HepG2 (cell line): Measurements from ENCODE around the gene SLC16A7. TPM values are rescaled to one million over a fixed set of nuclear protein-coding genes. Genes with fewer than 3 reads are reported as not detected.

Experiments used
- ATAC-seq: fragments of 200-7000 bp; cut with Tn5 transposase; 3 replicates; pipeline ENCODE4 v1.9.1; 2020; ENCODE audit warnings: mild to moderate bottlenecking, moderate library complexity
- BruUV-seq: library from RNA; stranded (reverse); fragments of 400-500 nt; replicated peaks from 2 replicates; lab custom pipeline; 2021; lab: Mats Ljungman, UMichigan
- CTCF ChIA-PET: fragments of 300-600 bp; formaldehyde crosslinking; extraction: SDS; loops from one replicate; lab custom pipeline; 2021; ENCODE audit warnings: low total read pairs, inconsistent platforms, low intra/inter-chr PET ratio; lab: Yijun Ruan, JAX
- POLR2A ChIA-PET: fragments of 350-600 bp; sonication (Branson Sonifier 250); formaldehyde crosslinking; loops from one replicate; lab custom pipeline; 2020; ENCODE audit warnings: antibody characterized with exemption, inconsistent platforms; lab: Yijun Ruan, JAX
- DNase-seq: peaks from one replicate; pipeline ENCODE4 v3.0.0-alpha.2; 2015; ENCODE audit warnings: low spot score
- FAIRE-seq: peaks from 3 replicates; lab custom pipeline; 2011; peaks lifted over from hg19 to GRCh38; lab: Jason Lieb, UNC
- H2AFZ ChIP-seq: one replicate; pipeline ENCODE4 v1.6.1; 2011; ENCODE audit warnings: low read length, inconsistent platforms
- H3K27ac ChIP-seq: fragments of 300-600 bp; 3 replicates; pipeline ENCODE4 v1.8.0; 2011; ENCODE audit warnings: mixed run types, mild to moderate bottlenecking, mixed read lengths, low read length, inconsistent platforms; ENCODE audit not compliant: insufficient read depth; ENCODE audit errors: extremely low read length
- H3K27me3 ChIP-seq, 2 experiments: fragments of 200-600 bp in 1 of 2; 2 replicates in 1 of 2; 3 replicates in 1 of 2; pipeline versions ENCODE4 v1.6.0 to v1.8.0; 2011; ENCODE audit warnings: low read length in 2 of 2, mild to moderate bottlenecking in 2 of 2, moderate library complexity in 2 of 2, inconsistent platforms in 1 of 2; ENCODE audit not compliant: insufficient read depth in 2 of 2, control insufficient read depth in 1 of 2
- H3K36me3 ChIP-seq, 2 experiments: fragments of 200-600 bp in 1 of 2; replicated peaks in 1 of 2; 2 replicates in 1 of 2; 3 replicates in 1 of 2; pipeline versions ENCODE4 v1.5.1 to v1.8.0; 2011; ENCODE audit warnings: low read length in 2 of 2, inconsistent platforms in 1 of 2; ENCODE audit not compliant: insufficient read depth in 2 of 2, control insufficient read depth in 1 of 2
- H3K4me1 ChIP-seq: 2 replicates; pipeline ENCODE4 v1.5.1; 2012; ENCODE audit warnings: low read length, inconsistent platforms; ENCODE audit not compliant: insufficient read depth
- H3K4me2 ChIP-seq: 2 replicates; pipeline ENCODE4 v1.6.0; 2011; ENCODE audit warnings: low read depth, low read length, inconsistent platforms
- H3K4me3 ChIP-seq, 3 experiments: fragments of 200-600 bp in 1 of 3; sonication (generic), shearing (Covaris generic) in 1 of 3; replicated peaks in 1 of 3; 2 replicates each; pipeline ENCODE4 v1.5.1; 2011 to 2016; ENCODE audit warnings: low read length in 3 of 3, inconsistent platforms in 2 of 3, low read depth in 2 of 3, mild to moderate bottlenecking in 2 of 3, control low read depth in 1 of 3, mixed read lengths in 1 of 3; ENCODE audit not compliant: insufficient read depth in 1 of 3
- H3K79me2 ChIP-seq: one replicate; pipeline ENCODE4 v1.6.1; 2011; ENCODE audit warnings: low read length, inconsistent platforms; ENCODE audit not compliant: insufficient read depth
- H3K9ac ChIP-seq: 2 replicates; pipeline ENCODE4 v1.6.0; 2011; ENCODE audit warnings: mild to moderate bottlenecking, low read depth, low read length, inconsistent platforms; ENCODE audit not compliant: insufficient read depth
- H3K9me3 ChIP-seq: 2 replicates; pipeline ENCODE4 v1.5.1; 2012; ENCODE audit warnings: mild to moderate bottlenecking, low read length
- H4K20me1 ChIP-seq: 2 replicates; pipeline ENCODE4 v1.6.0; 2011; ENCODE audit warnings: inconsistent platforms, mild to moderate bottlenecking, low read length, moderate library complexity; ENCODE audit not compliant: insufficient read depth
- ERF ChIP-seq: IDR thresholded peaks from 2 replicates; pipeline ENCODE4 v1.6.1; 2018; ENCODE audit warnings: missing biosample characterization, missing genetic modification reagents
- MAFF ChIP-seq: IDR thresholded peaks from 2 replicates; pipeline ENCODE4 v1.6.1; 2011; ENCODE audit warnings: low read depth, low read length, improper control_type of control experiment
- MAFK ChIP-seq, 2 experiments: IDR thresholded peaks in 1 of 2; conservative IDR thresholded peaks in 1 of 2; 2 replicates each; pipeline ENCODE4 v1.6.1; 2011; ENCODE audit warnings: improper control_type of control experiment in 2 of 2, low read length in 2 of 2
- SIN3B ChIP-seq: fragments of 150-350 bp; IDR thresholded peaks from 2 replicates; pipeline ENCODE4 v1.6.1; 2014; ENCODE audit warnings: low read length
- TCF12 ChIP-seq, 2 experiments: fragments of 450-650 bp in 1 of 2; sonication (generic) in 1 of 2; formaldehyde crosslinking in 1 of 2; IDR thresholded peaks; 2 replicates each; pipeline versions ENCODE4 v1.6.1 to v1.8.0; 2017 to 2022; ENCODE audit warnings: antibody characterized with exemption in 1 of 2, mild to moderate bottlenecking in 1 of 2, missing genetic modification reagents in 1 of 2, moderate library complexity in 1 of 2
- ZFP36L2 ChIP-seq: sonication (generic); formaldehyde crosslinking; IDR thresholded peaks from 2 replicates; pipeline ENCODE4 v1.4.0; 2020; ENCODE audit warnings: missing genetic modification reagents
- ZNF10 ChIP-seq: sonication (generic); formaldehyde crosslinking; IDR thresholded peaks from 2 replicates; pipeline ENCODE4 v1.4.0; 2020; ENCODE audit warnings: mild to moderate bottlenecking, low read depth, missing genetic modification reagents, borderline replicate concordance
- ZNF234 ChIP-seq: sonication (generic); formaldehyde crosslinking; conservative IDR thresholded peaks from 2 replicates; pipeline ENCODE4 v1.5.1; 2020; ENCODE audit warnings: mild to moderate bottlenecking, missing genetic modification reagents
- ZNF24 ChIP-seq: fragments of 450-650 bp; IDR thresholded peaks from 2 replicates; pipeline ENCODE4 v1.6.1; 2017; ENCODE audit warnings: antibody characterized with exemption, mild to moderate bottlenecking
- ZNF264 ChIP-seq: sonication (generic); formaldehyde crosslinking; IDR thresholded peaks from 2 replicates; pipeline ENCODE4 v1.4.0; 2020; ENCODE audit warnings: missing genetic modification reagents
- ZNF331 ChIP-seq: sonication (generic); formaldehyde crosslinking; IDR thresholded peaks from 2 replicates; pipeline ENCODE4 v1.4.0; 2020; ENCODE audit warnings: missing genetic modification reagents
- ZSCAN31 ChIP-seq: sonication (generic); formaldehyde crosslinking; IDR thresholded peaks from 2 replicates; pipeline ENCODE4 v1.5.0; 2020; ENCODE audit warnings: low read depth, mild to moderate bottlenecking, missing genetic modification reagents
- WGBS: methylation state at CpG from one replicate; pipeline ENCODE4 v1.1.6; 2017; ENCODE audit warnings: low lambda C conversion rate; 5-methylcytosine and 5-hydroxymethylcytosine counted together
- in situ Hi-C: cut with HindIII; loops from 2 replicates; pipeline ENCODE4 v1.10.0; 2017; ENCODE audit warnings: low pct_unique_long_range_greater_than_20kb; ENCODE audit not compliant: extremely low pct_ligation_motif_present
- intact Hi-C: fragments of 100-400 bp; cut with micrococcal nuclease; formaldehyde crosslinking; loops from one replicate; pipeline ENCODE4 v1.10.0; 2022; ENCODE audit not compliant: unreplicated experiment
- polyA plus RNA-seq, 8 experiments: library from polyadenylated mRNA; depleted of rRNA in 3 of 8; stranded (reverse) in 7 of 8; unstranded in 1 of 8; fragments of >200 nt; fragmentation: Illumina TruSeq in 4 of 8; extraction: Trizol in 4 of 8; gene quantifications; 2 replicates each; pipeline versions ENCODE4 v1.2.1 to v1.2.3, GENCODE V29; 2011 to 2016; ENCODE audit warnings: low read depth in 4 of 8, missing spikeins in 1 of 8, mixed read lengths in 1 of 8; ENCODE audit not compliant: insufficient read depth in 1 of 8
- total RNA-seq, 5 experiments: library from RNA; depleted of rRNA; stranded (reverse); fragments of >200 nt; fragmentation: Illumina TruSeq; extraction: Trizol; gene quantifications; 2 replicates each; pipeline ENCODE4 v1.2.3, GENCODE V29; 2016; ENCODE audit warnings: low read depth in 1 of 5
- TF ChIP-seq, protein P1 (sequence below): sonication (generic); formaldehyde crosslinking; IDR thresholded peaks from 2 replicates; pipeline ENCODE4 v1.9.0; 2021; ENCODE audit warnings: mild to moderate bottlenecking, missing genetic modification reagents
- TF ChIP-seq, protein P2 (sequence below): IDR thresholded peaks from 2 replicates; pipeline ENCODE4 v1.6.1; 2016; ENCODE audit warnings: mild to moderate bottlenecking
- TF ChIP-seq, protein P3 (sequence below): sonication (generic); formaldehyde crosslinking; IDR thresholded peaks from 2 replicates; pipeline ENCODE4 v1.5.0; 2020; ENCODE audit warnings: mild to moderate bottlenecking, missing genetic modification reagents, moderate library complexity

The SLC16A7 gene
- total and polyA plus RNA-seq, 2 of the 13 experiments (the other 11 are each of a cell fraction or from before 2014, with no cell fraction given): 1.3 to 1.6 TPM

DNA sequence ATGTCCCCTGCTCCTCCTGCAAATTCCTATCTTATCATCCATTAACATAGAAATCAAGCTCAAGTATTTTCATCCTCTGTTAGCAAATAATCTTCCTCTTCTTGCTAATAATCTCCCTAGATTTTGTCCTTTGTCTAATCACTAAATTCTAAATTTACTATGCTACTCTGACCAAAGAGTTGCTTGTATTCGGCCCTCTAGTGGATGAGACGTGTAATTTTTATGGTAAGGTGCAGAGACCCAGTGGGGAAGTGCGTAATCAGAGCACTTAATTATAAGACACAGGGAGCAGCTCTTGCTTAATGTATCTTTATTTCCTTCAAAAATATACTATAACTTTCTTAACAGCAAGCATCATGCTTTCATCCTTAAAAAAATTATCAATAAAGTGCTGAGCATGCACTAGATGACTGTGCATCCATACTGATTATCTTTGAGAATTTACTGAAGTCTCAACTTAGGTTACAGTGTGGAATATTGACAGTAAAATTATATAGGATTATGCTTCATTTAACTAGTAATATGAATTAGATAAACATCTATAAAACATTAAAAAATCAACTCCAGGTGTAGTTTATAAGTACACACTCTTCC is 212.6 kb downstream of the SLC16A7 start:
- Histone ChIP-seq H3K9ac (no peak overlapping the region), H3K9me3 (no peaks in the 10 kb centered on the region), H3K27ac (no peak overlapping the region), H3K79me2 (no peaks in the 10 kb centered on the region), H4K20me1 (no peaks in the 10 kb centered on the region), H3K4me3 (no peak overlapping the region), H3K36me3 (no peaks in the 10 kb centered on the region), H2AFZ (no peak overlapping the region), H3K4me2 (no peak overlapping the region), H3K4me1 (no peaks in the 10 kb centered on the region), H3K27me3 (no peaks in the 10 kb centered on the region)
- intact Hi-C loops (loop anchor here (1.0 to 10.0 kb wide), 2 partner anchors 214 to 405 kb away; partner anchors contain the start of gene SLC16A7), in situ Hi-C loops (loop anchor here (25.0 kb wide), 1 partner anchor 396 kb away; no protein-coding TSS in a partner anchor)
- POLR2A ChIA-PET: no interaction called here
- BruUV-seq: no TSS peak
- ATAC-seq: peak; percentile 81
- CTCF ChIA-PET: interaction anchor here (1.5 kb wide), 1 partner anchor 405 kb away, joined by 3 read pairs; no protein-coding TSS in a partner anchor
- 22% methylated on average over 3 of the region's 3 CpGs for whole genome bisulfite sequencing
- FAIRE-seq: no peak
- peak; percentile 11 for DNase-seq
- TF ChIP-seq SIN3B: no peak
- TF ChIP-seq ZNF24: no peak
- no peak for TF ChIP-seq ZFP36L2
- TF ChIP-seq TCF12 (IDR thresholded peaks at IDR 0.05): no peak
- no peak for TF ChIP-seq TCF12 (CRISPR knock-in tag; IDR thresholded peaks at IDR 0.05)
- TF ChIP-seq ZSCAN31 (CRISPR knock-in tag): no peak
- TF ChIP-seq, protein P1, sequence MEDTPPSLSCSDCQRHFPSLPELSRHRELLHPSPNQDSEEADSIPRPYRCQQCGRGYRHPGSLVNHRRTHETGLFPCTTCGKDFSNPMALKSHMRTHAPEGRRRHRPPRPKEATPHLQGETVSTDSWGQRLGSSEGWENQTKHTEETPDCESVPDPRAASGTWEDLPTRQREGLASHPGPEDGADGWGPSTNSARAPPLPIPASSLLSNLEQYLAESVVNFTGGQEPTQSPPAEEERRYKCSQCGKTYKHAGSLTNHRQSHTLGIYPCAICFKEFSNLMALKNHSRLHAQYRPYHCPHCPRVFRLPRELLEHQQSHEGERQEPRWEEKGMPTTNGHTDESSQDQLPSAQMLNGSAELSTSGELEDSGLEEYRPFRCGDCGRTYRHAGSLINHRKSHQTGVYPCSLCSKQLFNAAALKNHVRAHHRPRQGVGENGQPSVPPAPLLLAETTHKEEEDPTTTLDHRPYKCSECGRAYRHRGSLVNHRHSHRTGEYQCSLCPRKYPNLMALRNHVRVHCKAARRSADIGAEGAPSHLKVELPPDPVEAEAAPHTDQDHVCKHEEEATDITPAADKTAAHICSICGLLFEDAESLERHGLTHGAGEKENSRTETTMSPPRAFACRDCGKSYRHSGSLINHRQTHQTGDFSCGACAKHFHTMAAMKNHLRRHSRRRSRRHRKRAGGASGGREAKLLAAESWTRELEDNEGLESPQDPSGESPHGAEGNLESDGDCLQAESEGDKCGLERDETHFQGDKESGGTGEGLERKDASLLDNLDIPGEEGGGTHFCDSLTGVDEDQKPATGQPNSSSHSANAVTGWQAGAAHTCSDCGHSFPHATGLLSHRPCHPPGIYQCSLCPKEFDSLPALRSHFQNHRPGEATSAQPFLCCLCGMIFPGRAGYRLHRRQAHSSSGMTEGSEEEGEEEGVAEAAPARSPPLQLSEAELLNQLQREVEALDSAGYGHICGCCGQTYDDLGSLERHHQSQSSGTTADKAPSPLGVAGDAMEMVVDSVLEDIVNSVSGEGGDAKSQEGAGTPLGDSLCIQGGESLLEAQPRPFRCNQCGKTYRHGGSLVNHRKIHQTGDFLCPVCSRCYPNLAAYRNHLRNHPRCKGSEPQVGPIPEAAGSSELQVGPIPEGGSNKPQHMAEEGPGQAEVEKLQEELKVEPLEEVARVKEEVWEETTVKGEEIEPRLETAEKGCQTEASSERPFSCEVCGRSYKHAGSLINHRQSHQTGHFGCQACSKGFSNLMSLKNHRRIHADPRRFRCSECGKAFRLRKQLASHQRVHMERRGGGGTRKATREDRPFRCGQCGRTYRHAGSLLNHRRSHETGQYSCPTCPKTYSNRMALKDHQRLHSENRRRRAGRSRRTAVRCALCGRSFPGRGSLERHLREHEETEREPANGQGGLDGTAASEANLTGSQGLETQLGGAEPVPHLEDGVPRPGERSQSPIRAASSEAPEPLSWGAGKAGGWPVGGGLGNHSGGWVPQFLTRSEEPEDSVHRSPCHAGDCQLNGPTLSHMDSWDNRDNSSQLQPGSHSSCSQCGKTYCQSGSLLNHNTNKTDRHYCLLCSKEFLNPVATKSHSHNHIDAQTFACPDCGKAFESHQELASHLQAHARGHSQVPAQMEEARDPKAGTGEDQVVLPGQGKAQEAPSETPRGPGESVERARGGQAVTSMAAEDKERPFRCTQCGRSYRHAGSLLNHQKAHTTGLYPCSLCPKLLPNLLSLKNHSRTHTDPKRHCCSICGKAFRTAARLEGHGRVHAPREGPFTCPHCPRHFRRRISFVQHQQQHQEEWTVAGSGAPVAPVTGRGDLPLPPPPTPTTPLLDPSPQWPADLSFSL (CRISPR knock-in tag): no peak
- TF ChIP-seq MAFK (conservative IDR thresholded peaks at IDR 0.05 in 1 of 2, IDR thresholded peaks at IDR 0.05 in 1 of 2; ENCODE audit: low read length in 2 of 2): peak; percentile 44 to 47; a peak in 2 of 4 replicates
- TF ChIP-seq ZNF264: no peak
- no peak for TF ChIP-seq ZNF234 (CRISPR knock-in tag)
- TF ChIP-seq, protein P2, sequence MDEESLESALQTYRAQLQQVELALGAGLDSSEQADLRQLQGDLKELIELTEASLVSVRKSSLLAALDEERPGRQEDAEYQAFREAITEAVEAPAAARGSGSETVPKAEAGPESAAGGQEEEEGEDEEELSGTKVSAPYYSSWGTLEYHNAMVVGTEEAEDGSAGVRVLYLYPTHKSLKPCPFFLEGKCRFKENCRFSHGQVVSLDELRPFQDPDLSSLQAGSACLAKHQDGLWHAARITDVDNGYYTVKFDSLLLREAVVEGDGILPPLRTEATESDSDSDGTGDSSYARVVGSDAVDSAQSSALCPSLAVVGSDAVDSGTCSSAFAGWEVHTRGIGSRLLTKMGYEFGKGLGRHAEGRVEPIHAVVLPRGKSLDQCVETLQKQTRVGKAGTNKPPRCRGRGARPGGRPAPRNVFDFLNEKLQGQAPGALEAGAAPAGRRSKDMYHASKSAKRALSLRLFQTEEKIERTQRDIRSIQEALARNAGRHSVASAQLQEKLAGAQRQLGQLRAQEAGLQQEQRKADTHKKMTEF: no peak
- TF ChIP-seq, protein P3, sequence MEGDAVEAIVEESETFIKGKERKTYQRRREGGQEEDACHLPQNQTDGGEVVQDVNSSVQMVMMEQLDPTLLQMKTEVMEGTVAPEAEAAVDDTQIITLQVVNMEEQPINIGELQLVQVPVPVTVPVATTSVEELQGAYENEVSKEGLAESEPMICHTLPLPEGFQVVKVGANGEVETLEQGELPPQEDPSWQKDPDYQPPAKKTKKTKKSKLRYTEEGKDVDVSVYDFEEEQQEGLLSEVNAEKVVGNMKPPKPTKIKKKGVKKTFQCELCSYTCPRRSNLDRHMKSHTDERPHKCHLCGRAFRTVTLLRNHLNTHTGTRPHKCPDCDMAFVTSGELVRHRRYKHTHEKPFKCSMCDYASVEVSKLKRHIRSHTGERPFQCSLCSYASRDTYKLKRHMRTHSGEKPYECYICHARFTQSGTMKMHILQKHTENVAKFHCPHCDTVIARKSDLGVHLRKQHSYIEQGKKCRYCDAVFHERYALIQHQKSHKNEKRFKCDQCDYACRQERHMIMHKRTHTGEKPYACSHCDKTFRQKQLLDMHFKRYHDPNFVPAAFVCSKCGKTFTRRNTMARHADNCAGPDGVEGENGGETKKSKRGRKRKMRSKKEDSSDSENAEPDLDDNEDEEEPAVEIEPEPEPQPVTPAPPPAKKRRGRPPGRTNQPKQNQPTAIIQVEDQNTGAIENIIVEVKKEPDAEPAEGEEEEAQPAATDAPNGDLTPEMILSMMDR (CRISPR knock-in tag): peak; percentile 48
- no peak for TF ChIP-seq ZNF331 (CRISPR knock-in tag)
- no peak for TF ChIP-seq ERF (CRISPR knock-in tag)
- TF ChIP-seq ZNF10: no peak
- TF ChIP-seq MAFF: peak; percentile 21; the same call in 1 of the 2 replicates
